ENCODE results near the gene PWP1.
A peak's percentile ranks its signal among the peaks of the same experiment; 100 is the strongest.

PWP1 gene

DNA sequence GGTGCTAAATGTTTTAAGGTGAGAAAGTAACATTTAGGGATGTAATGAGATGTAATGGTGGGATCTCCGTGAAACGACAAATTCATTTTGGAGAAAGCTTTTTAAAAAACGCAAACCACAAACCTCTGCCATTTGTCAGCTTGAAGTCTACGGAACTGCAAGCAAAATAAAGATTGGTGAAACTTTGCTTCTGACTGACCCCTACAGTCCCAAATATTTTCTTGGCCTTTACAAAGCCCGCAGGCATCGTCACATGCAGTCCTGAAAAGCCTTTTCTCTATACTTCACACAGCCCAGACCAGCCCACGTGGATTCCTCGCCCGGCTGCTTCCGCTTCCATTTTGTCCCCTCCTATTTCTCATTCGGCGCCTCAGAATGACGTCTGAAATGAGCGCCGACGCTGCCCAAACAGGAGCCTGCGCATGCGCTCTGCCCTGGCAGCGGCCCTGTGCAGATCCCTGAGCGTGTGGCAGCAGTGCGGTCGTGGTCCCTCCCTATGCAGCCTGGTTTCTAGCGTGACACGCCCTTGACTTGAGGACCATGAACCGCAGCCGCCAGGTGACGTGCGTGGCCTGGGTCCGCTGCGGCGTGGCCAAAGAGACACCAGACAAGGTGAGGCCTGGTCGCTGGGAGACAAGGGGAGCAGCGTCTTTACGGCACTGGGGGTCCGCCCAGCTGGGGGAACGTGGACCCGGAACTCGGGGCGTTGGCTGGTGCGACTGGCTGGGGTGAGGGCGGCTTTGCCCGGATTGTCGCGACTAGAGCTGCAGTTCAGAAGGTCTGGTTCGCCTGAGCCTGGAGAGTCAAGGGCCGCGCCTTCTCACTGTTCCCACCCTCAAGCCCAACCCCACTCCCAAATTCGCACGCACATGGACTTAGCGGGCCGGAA, at the start of gene PWP1:
PWP1 (plus strand) TSS at position 440 of the 889 bp plus-strand sequence; CDS start at position 541, 101 bp downstream.
- TF ChIP-seq, protein P1, sequence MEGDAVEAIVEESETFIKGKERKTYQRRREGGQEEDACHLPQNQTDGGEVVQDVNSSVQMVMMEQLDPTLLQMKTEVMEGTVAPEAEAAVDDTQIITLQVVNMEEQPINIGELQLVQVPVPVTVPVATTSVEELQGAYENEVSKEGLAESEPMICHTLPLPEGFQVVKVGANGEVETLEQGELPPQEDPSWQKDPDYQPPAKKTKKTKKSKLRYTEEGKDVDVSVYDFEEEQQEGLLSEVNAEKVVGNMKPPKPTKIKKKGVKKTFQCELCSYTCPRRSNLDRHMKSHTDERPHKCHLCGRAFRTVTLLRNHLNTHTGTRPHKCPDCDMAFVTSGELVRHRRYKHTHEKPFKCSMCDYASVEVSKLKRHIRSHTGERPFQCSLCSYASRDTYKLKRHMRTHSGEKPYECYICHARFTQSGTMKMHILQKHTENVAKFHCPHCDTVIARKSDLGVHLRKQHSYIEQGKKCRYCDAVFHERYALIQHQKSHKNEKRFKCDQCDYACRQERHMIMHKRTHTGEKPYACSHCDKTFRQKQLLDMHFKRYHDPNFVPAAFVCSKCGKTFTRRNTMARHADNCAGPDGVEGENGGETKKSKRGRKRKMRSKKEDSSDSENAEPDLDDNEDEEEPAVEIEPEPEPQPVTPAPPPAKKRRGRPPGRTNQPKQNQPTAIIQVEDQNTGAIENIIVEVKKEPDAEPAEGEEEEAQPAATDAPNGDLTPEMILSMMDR (IDR thresholded peaks at IDR 0.05; ENCODE audit: insufficient read depth, low read depth, low read length, missing control alignments), result no peak
- peak within 1 kb of the TSS; percentile 97 for H3K4me3 ChIP-seq (ENCODE audit: low read length)
- DNase-seq (ENCODE audit: low read depth), result peak; percentile 97

DNA sequence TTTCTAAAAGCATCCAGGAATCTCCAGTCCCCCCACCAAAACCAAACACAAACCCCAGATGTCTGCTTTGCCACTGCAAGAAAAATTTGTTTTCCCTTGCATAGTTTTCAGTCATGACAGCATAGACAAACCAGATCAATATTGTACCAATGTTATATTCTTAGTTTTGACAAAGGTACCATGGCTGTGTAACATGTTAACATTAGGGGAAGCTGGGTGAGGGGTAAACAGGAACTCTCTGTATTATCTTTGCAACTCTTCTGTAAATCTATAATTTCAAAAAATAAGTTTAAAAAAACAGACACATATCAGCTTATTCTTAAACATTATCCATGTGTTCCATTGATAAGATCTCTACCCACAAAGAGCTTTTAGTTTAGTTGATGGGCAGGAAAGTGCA, 44.4 kb upstream of the PWP1 start:
- no peak overlapping the region for H3K4me3 ChIP-seq (ENCODE audit: low read length)
- no peak for DNase-seq (ENCODE audit: low read depth)
- TF ChIP-seq, protein P1 (IDR thresholded peaks at IDR 0.05; ENCODE audit: insufficient read depth, low read depth, low read length, missing control alignments), result no peak

DNA sequence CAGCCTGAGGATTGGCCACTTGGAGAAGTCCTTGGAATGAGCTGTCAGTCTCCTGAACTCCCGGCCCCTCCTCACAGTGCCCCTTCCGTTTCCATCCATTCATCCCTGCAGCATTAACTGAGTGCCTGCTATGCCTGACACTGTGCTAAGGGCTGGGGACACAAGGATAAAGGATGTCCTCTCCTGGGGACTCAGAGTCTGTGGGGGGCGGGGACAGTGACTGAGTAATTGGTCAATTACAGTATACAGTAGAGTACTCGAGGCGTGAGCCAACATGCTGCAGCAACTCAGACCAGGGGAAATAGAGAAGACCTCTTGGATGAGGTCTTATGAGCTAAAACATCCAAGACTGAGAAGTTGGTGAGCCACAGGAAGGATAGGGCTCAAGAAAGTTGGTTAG, 43.4 kb upstream of the PWP1 start:
- TF ChIP-seq, protein P1 (IDR thresholded peaks at IDR 0.05; ENCODE audit: insufficient read depth, low read depth, low read length, missing control alignments), result no peak
- peak; percentile 19 for DNase-seq (ENCODE audit: low read depth)
- no peak overlapping the region for H3K4me3 ChIP-seq (ENCODE audit: low read length)

DNA sequence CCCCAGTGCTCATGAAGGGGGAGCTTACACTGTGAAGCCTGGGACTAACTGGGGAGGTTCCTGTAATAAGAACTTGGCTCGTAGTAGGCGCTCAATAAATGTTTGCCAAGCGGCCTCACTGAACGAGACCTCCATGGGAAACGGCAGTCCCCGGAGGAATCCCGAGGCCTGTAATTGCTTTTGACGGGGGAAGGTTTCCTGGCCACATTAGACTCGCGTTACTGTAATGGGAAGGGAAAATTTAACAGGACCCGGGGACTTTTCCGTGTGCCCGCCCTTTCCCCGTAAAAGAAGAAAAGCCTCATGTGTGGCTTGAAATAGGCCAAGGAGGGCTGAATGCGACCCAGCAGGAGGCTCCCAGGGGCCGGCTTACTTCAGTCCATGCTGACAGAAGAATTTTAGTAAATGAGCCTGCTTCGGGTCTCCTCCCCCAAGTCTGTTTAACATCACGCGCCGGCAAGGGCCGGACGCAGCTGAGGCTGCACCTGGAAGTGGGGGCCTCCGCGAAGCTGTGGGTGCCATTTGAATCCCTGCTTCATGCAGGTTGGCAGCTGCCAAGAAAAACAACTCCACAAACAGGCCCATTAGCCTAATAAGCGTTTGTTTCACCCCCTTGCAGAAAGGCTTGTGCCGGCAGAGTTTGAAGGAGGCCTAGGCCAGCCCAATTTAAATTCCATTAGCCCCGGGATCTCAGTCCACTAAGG, 39.8 kb upstream of the PWP1 start:
- H3K4me3 ChIP-seq (ENCODE audit: low read length), result no peak overlapping the region
- TF ChIP-seq, protein P1 (IDR thresholded peaks at IDR 0.05; ENCODE audit: insufficient read depth, low read depth, low read length, missing control alignments), result no peak
- no peak for DNase-seq (ENCODE audit: low read depth)

DNA sequence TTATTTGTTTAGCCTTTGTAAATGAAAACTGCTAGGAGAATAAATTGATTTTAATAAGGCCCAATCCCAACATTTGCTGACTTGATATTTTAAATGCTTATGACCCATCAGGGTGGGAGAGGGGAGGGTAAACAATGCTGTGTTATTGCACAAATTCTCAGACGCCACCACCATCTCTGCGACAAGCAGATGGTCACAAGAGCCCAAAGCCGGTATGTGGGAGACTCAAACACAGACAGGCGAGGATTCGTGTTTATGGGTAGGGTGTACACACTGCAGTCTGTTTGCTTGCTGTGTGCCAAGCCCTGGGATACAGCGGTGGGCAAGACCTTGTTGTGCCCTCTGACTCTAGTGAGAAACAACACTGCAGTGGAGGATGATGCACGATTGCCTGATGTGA, 39.2 kb upstream of the PWP1 start:
- TF ChIP-seq, protein P1 (IDR thresholded peaks at IDR 0.05; ENCODE audit: insufficient read depth, low read depth, low read length, missing control alignments), result no peak
- no peak overlapping the region for H3K4me3 ChIP-seq (ENCODE audit: low read length)
- DNase-seq (ENCODE audit: low read depth), result no peak

DNA sequence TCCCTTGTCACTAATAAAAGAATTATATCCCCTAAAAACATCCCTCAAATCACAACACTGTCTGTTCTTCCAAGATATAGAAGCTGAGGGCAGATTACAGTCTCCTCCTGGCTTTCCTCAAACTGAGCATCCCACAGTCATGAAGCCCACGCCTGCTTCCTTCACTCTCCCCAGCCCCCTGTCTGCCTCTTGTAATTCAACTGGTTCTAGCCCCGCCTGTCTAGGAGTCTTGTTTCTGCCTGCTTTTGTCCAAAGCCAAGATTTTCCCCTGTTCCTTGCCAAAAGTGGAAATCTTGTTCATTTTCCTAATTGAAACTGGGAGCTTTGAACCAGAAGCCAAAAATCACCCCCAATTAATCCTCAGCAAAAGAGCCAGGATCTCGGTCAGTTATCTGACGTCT, 35.9 kb upstream of the PWP1 start:
- DNase-seq (ENCODE audit: low read depth), result no peak
- TF ChIP-seq, protein P1 (IDR thresholded peaks at IDR 0.05; ENCODE audit: insufficient read depth, low read depth, low read length, missing control alignments), result no peak
- no peak overlapping the region for H3K4me3 ChIP-seq (ENCODE audit: low read length)
